GM19240 (cell line): Measurements from ENCODE around the gene KCNK3.
"Not testable (repeated sequence)": the region's sequence is repeated elsewhere in the genome, so short reads cannot be mapped to it uniquely, and the experiment has no call there.

Experiments
- DNase-seq: peaks from one replicate; pipeline ENCODE4 v3.0.0; 2011; ENCODE audit warnings: low spot score; ENCODE audit not compliant: insufficient read length

KCNK3 gene

GRCh38 chr2:26754972-26755670 is 62.6 kb downstream of the KCNK3 start:
- DNase-seq = no peak

DNA sequence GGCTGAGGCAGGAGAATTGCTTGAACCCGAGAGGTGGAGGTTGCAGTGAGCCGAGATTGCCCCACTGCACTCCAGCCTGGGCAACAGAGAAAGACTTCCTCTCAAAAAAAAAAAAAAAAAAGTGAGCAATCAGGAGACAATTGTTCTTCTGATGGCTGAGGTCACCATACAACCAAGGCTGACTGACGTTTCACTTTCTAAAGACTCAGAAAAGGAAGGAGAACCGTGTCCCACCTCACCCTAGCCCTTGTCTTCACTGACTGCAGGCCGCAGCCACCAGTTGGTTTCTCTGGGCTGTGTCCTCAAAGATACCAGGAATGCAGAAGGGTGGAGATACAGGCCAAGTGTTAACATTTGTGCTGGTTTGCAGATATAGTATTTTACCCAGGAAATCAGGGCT is 63.8 kb downstream of the KCNK3 start:
- DNase-seq = no peak

DNA sequence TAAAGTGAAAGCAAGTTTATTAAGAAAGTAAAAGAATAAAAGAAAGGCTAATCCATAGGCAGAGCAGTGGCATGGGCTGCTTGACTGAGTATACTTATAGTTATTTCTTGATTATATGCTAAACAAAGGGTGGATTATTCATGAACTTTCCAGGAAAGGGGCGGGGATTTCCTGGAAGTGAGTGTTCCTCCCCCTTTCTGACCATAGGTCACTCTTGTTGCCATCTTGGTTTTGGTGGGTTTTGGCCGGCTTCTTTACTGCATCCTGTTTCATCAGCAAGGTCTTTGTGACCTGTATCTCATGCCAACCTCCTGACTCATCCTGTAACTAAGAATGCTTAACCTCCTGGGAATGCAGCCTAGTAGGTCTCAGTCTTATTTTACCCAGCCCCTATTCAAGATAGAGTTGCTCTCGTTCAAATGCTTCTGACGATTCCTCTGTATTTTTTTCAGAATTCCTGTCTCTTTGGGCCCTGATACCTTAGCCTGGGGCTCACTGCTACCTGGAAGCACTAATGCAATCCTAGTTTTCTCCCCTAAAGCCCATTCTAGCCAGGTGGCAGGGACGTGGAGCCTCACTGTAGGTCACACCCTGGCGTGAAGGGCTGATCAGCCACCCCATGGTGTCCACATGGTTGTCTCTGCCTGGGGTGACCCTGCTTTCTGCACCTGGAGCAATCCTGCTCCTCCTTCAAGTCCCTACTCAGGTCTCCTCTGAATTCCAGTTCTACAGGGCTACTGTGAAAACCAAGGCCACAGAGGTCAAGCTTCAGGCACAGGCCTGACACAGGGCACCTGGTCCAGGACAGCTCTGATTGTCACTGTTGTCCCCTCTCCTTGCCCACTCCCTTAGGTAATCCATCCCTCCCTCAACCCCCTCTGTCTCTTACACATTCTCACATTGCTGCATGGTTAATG is 65.6 kb downstream of the KCNK3 start:
- no peak for DNase-seq

DNA sequence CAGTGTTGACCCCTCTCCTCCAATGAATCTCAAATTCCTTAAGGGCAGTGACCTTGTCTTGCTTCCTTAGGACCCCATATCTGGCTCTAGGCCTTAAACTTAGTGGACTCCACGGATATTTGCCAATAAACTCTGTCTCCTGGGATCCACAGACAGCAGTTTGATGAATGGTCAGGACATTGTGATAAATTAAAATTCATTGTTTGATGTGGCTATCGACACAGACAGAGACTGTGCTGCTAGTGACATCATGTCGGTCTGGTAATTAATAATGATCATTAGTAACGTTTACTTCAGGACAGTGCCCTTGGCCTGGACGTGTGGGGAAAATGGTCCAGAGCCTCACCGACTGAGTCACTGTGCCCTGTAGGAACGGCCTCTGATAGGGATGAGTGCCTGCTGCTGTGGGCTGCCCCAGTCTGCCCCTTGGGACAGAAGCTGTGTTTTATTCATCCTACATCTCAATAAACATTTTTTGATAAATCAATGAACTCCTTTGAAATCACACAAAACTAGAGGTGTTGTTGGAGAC is 66.3 kb downstream of the KCNK3 start:
- DNase-seq = no peak

DNA sequence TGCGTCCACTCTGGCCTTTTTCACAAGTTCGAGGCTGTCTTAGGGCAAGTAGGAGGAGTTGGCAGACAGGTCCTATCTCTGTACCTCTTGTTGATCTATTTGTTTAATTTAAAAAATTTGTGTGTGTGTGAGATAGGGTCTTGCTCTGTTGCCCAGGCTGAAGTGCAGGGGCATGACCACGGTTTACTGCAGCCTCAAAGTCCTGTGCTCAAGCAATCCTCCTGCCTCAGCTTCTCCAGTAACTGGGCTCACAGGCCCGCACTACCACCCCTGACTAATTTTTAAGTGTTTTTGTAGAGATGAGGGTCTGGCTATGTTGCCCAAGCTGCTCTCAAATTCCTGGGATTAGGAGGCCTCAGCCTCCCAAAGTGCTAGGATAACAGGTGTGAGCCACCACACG is 67.3 kb downstream of the KCNK3 start:
- no peak for DNase-seq

- DNase-seq = not testable (repeated sequence)
Observed at GRCh38 chr2:26760991-26761390, 68.5 kb downstream of the KCNK3 start.

DNA sequence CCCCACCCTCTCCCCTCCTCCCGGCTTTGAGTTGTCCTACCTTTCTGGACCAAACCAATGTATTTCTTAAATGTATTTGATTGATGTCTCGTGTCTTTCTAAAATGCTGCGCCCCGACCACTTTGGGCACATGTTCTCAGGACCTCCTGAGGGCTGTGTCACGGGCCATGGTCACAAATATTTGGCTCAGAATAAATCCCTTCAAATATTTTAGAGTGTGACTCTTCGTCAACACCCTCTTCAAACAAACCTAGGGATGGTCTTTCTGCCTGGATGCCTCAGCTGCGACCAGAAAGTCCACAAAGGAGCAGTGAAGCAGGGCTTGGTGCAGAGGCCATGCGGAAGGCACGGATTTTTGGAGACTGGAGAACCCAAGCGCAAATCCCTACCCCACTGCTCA is 70.5 kb downstream of the KCNK3 start:
- no peak for DNase-seq

DNA sequence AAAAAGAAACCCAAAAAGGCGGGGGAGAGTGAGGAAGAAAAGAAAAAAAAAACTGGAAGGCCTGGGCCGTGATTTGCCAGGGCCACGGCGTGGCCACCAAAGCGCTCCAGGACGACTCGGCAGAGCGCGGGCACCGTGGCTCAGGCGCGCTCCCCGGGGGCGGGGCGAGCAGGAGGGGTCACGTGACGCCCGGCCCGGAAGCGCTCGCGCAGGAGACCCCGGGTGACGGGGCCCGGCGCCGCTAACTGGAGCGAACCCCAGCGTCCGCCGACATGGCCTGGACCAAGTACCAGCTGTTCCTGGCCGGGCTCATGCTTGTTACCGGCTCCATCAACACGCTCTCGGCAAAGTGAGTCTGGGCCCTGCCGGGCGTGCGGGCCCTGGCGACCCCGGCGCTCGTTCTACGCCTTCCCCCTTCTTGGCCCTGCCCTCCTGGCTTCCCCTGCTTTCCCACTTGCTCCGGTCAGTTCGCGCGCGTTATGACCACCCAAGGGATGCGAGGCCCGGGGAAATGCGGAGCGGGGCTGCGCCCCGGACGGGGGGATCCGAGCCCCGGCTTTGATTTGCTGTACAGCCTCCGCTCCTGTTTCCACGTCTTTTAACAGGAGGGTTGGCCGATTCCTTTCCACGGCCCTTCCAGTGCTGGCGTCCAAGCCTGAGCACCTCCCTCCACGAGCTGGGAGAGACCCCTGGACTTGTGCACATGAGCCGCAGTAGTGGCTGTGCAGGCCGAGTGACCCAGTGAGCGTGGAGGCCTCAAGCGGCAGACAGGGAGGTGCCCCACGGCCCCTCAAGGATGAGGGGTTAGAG is 71.8 kb downstream of the KCNK3 start, which contains the start of gene SLC35F6:
TSS of gene SLC35F6 (plus strand) at position 207 of the 810 bp plus-strand sequence. CDS start at position 273, 66 bp downstream.
- DNase-seq = peak; percentile 86

- DNase-seq = no peak
Observed at GRCh38 chr2:26764906-26765305, 72.4 kb downstream of the KCNK3 start.

DNA sequence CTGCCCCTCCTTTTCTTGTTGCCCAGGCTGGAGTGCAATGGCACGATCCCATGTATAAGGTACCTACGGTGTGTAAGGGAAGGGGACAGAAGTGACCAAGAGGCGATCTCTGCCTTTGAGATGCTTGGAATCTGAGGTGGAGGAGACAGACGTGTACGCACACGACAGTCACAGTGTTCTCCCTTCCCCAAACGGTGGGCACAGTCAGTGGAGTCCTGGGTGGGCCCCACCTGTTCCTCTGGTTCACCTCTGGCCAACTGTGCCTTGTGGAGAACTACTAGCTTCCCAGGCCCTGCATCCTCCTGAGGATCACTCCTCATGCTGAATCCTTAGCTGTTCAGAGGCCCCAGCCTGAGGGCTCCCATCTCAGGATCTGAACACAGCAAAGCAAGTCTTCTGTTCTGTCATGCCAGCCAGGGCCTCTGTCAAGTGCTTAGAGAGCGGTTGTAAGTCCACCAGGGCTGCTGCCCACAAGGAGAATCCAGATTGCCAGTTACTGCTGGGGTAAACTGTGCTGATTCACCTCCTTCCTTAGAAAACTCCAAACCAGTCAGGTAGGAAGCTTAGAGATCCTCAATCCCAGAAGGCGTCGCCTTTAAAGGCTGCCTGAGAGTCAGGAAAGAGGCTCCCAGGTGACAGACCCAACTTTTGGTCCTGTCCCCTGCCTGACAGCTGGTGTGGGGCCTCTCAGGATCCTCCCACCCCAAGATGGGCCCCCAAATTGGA is 73.1 kb downstream of the KCNK3 start:
- no peak for DNase-seq

DNA sequence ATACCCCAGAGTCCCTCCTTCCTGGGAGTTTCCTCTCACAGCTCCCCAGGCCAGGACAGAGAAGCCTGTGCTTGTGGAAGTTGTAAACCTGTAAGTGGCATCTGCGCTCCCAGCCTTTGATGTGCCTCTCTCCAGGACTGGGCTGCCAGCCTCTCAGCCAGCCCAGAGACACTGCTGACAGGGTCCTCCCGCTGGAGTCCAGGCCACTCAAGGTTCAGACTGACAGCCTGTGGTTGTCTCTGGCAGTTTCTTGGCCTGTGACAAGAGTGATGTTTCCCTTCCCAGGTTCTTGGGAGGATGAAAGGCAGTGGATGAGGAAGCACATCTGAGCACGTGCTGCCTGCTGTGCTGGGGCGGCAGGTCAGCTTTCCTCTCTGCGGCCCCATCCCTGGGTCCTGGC is 74.6 kb downstream of the KCNK3 start:
- no peak for DNase-seq

GRCh38 chr2:26767894-26768487 is 75.5 kb downstream of the KCNK3 start:
- DNase-seq = no peak

- no peak for DNase-seq
Observed at GRCh38 chr2:26768759-26769088, 76.2 kb downstream of the KCNK3 start.

DNA sequence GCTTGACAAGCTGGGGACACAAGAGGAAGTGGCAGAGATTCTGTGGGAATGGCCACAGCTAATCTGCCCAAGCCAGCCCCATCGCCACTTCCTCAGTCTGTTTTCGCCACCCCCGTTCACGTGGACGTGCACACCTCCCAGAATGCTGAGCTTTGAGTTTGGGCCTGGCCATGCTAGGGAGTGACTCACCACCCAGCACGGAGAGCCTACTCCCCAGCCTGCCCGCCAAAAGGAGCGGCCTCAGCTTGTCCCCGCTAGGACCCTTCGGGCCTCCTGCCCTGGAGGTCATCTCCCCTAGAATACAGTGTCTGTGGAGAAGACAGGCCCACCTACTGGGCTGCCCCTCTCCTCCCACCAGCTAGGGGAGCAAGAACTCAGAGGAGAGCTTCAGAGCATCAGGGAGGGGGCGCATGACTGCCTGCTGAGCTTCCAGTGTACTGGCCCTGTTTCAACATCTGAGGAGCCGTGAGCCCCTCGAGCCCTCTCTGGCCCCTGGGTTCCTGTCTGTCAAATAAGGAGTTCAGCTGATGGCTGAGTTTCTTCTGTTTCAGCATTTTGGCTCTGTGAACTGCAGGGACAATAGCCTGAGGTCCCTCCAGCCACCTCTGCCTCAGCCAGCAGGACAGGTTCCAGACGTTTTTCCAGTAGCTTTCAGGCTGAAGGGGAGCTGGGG is 76.7 kb downstream of the KCNK3 start:
- no peak for DNase-seq

DNA sequence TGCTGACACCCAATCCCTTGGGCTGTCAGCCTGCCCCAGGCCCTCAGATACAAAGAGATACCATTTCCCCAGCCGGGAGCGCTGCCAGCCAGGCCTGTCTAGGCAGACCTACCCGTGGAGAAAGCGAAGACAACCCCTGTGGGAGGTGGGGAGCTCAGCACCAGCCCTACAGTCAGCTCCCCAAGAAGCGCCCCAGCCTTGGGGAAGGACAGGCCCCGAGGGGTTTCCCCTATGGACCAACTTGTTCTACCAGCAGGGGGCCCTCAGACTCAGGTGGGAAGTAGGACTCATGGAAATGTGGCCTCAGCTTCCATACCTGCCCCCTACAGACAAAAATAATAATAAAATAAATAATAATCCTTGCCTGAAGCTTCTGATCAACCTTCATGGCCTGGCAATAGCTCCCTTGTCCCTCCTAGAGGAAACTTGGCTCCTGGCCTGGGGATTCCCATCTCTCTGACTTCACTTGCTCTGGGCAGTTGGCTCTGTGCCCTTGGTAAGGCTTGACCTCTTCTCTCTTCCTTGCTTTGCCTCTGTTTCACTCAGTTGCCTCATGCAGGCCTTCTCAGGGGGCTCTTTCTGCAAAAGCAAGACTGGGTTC is 78.6 kb downstream of the KCNK3 start:
- no peak for DNase-seq

GRCh38 chr2:26772064-26773001 is 79.8 kb downstream of the KCNK3 start:
- no peak for DNase-seq

GRCh38 chr2:26776195-26776800 is 83.8 kb downstream of the KCNK3 start:
- no peak for DNase-seq

DNA sequence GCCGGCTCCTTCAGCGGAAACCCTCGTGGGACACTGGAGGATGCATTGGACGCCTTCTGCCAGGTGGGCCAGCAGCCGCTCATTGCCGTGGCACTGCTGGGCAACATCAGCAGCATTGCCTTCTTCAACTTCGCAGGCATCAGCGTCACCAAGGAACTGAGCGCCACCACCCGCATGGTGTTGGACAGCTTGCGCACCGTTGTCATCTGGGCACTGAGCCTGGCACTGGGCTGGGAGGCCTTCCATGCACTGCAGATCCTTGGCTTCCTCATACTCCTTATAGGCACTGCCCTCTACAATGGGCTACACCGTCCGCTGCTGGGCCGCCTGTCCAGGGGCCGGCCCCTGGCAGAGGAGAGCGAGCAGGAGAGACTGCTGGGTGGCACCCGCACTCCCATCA is 85.6 kb downstream of the KCNK3 start:
- no peak for DNase-seq
